ENCODE data around the gene EPHA10.

The EPHA10 gene

GRCh38 chr1:37719572-37720195, 45.2 kb downstream of the EPHA10 start:
- no peak for TF ChIP-seq REST (IDR thresholded peaks at IDR 0.05; ENCODE audit: insufficient read depth in 1 of 2, low read depth in 2 of 2, low read length in 2 of 2)
- no peak for TF ChIP-seq FOXP2 (optimal IDR thresholded peaks at IDR 0.05; ENCODE audit: borderline replicate concordance, extremely low read depth, extremely low read length, insufficient read depth)
- no peak for TF ChIP-seq SIN3A (IDR thresholded peaks at IDR 0.05; ENCODE audit: borderline replicate concordance, insufficient read depth, low read length)
- TF ChIP-seq TAF1 (IDR thresholded peaks at IDR 0.05; ENCODE audit: borderline replicate concordance, insufficient read depth, low read length): no peak
- no peak for TF ChIP-seq POLR2AphosphoS5 (IDR thresholded peaks at IDR 0.05; ENCODE audit: low read depth, low read length)

GRCh38 chr1:37718901-37719571, 45.9 kb downstream of the EPHA10 start:
- TF ChIP-seq FOXP2 (optimal IDR thresholded peaks at IDR 0.05; ENCODE audit: borderline replicate concordance, extremely low read depth, extremely low read length, insufficient read depth) (no peak), POLR2AphosphoS5 (IDR thresholded peaks at IDR 0.05; ENCODE audit: low read depth, low read length) (no peak), SIN3A (IDR thresholded peaks at IDR 0.05; ENCODE audit: borderline replicate concordance, insufficient read depth, low read length) (no peak)

- TF ChIP-seq REST (IDR thresholded peaks at IDR 0.05; ENCODE audit: insufficient read depth in 1 of 2, low read depth in 2 of 2, low read length in 2 of 2): no peak
- no peak for TF ChIP-seq SIN3A (IDR thresholded peaks at IDR 0.05; ENCODE audit: borderline replicate concordance, insufficient read depth, low read length)
- TF ChIP-seq TAF1 (IDR thresholded peaks at IDR 0.05; ENCODE audit: borderline replicate concordance, insufficient read depth, low read length): no peak
- no peak for TF ChIP-seq FOXP2 (optimal IDR thresholded peaks at IDR 0.05; ENCODE audit: borderline replicate concordance, extremely low read depth, extremely low read length, insufficient read depth)
- no peak for TF ChIP-seq POLR2AphosphoS5 (IDR thresholded peaks at IDR 0.05; ENCODE audit: low read depth, low read length)
Measured at GRCh38 chr1:37718181-37718900, 46.6 kb downstream of the EPHA10 start.

- no peak for TF ChIP-seq SIN3A (IDR thresholded peaks at IDR 0.05; ENCODE audit: borderline replicate concordance, insufficient read depth, low read length)
- no peak for TF ChIP-seq REST (IDR thresholded peaks at IDR 0.05; ENCODE audit: insufficient read depth in 1 of 2, low read depth in 2 of 2, low read length in 2 of 2)
- no peak for TF ChIP-seq POLR2AphosphoS5 (IDR thresholded peaks at IDR 0.05; ENCODE audit: low read depth, low read length)
- TF ChIP-seq FOXP2 (optimal IDR thresholded peaks at IDR 0.05; ENCODE audit: borderline replicate concordance, extremely low read depth, extremely low read length, insufficient read depth): no peak
- TF ChIP-seq TAF1 (IDR thresholded peaks at IDR 0.05; ENCODE audit: borderline replicate concordance, insufficient read depth, low read length): no peak
Measured at GRCh38 chr1:37717631-37718030, 47.3 kb downstream of the EPHA10 start.

GRCh38 chr1:37716321-37716720, 48.6 kb downstream of the EPHA10 start:
- TF ChIP-seq FOXP2 (optimal IDR thresholded peaks at IDR 0.05; ENCODE audit: borderline replicate concordance, extremely low read depth, extremely low read length, insufficient read depth) (no peak), TAF1 (IDR thresholded peaks at IDR 0.05; ENCODE audit: borderline replicate concordance, insufficient read depth, low read length) (no peak), POLR2AphosphoS5 (IDR thresholded peaks at IDR 0.05; ENCODE audit: low read depth, low read length) (no peak), REST (IDR thresholded peaks at IDR 0.05; ENCODE audit: insufficient read depth in 1 of 2, low read depth in 2 of 2, low read length in 2 of 2) (no peak), SIN3A (IDR thresholded peaks at IDR 0.05; ENCODE audit: borderline replicate concordance, insufficient read depth, low read length) (no peak)

All from PFSK-1 (cell line).